KOPT-K1 (cell line): ENCODE data around the gene TELO2.

Experiments used
- H3K27ac ChIP-seq: fragments of 200-600 bp; sonication (generic); 2 replicates; pipeline ENCODE4 v1.5.1; 2016; ENCODE audit warnings: antibody characterized with exemption, mild to moderate bottlenecking, low read depth, low read length; ENCODE audit not compliant: poor library complexity, severe bottlenecking
- H3K36me3 ChIP-seq: fragments of 200-600 bp; sonication (generic); 2 replicates; pipeline ENCODE4 v1.5.1; 2017; ENCODE audit warnings: antibody characterized with exemption, mild to moderate bottlenecking, low read length, moderate library complexity; ENCODE audit not compliant: insufficient read depth
- H3K9me3 ChIP-seq: fragments of 200-600 bp; sonication (generic); 2 replicates; pipeline ENCODE4 v1.5.1; 2017; ENCODE audit warnings: antibody characterized with exemption, low read length, mild to moderate bottlenecking; ENCODE audit not compliant: insufficient read depth, poor library complexity, severe bottlenecking

TELO2 gene

GRCh38 chr16:1452530-1452929, 40.6 kb upstream of the TELO2 start:
- Histone ChIP-seq H3K36me3 (peaks cover 55% of the 10 kb centered on the region; the same call in 1 of the 2 replicates), H3K9me3 (no peaks in the 10 kb centered on the region), H3K27ac (no peak overlapping the region)

GRCh38 chr16:1453316-1453715, 39.8 kb upstream of the TELO2 start:
- H3K9me3 ChIP-seq = no peaks in the 10 kb centered on the region
- no peak overlapping the region for H3K27ac ChIP-seq
- peaks cover 47% of the 10 kb centered on the region; the same call in 1 of the 2 replicates for H3K36me3 ChIP-seq

GRCh38 chr16:1454561-1454960, 38.6 kb upstream of the TELO2 start:
- peaks cover 53% of the 10 kb centered on the region; the same call in 1 of the 2 replicates for H3K36me3 ChIP-seq
- no peaks in the 10 kb centered on the region for H3K9me3 ChIP-seq
- H3K27ac ChIP-seq = no peak overlapping the region

DNA sequence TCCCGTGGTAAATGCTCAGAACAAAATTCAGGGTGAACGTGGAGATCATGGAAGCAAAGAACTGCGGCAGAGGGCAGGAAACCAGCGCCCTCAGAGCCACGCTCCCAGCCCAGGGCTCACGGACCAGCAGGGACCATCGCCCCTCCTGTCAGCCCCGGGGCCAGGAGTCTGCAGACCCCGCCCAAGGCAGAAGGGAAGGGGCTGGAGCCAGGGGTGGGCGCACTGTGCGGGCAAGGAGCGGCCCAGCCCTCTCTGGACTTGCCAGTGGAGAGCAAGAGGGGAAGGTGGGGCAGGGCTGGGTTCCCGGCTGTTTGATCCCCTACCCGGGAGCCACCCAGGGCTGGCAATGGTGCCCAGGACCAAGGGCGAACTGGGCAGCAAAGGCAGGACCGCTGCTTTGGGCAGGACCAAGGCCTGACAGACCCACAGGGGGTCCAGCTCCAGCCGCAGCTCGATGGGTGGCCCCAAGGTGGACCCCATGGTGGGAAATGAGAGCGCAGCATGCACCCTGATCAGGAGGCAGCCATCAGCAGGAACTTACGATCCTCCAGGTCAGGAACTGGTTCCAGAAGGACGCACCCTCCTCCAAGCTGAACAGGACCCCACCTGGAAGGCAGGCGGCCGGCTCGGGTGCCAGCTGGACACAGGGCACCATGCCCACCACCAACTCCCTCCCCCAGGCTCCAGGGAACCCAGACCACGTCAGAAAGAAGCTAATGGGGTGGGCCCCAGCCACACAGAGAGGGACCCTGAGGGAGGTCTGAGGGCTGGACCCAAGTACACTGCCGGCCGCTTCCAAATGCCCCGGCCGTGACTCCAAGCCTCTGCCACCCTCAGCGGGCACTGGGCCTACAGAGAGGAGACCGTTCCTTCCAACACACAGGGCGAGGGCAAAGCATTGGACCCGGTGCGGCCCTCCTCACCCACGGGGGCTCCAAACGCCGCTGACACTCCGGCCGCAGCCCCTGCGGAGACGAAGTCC, 37.7 kb upstream of the TELO2 start:
- no peak overlapping the region for H3K27ac ChIP-seq
- no peaks in the 10 kb centered on the region for H3K9me3 ChIP-seq
- peaks cover 59% of the 10 kb centered on the region for H3K36me3 ChIP-seq

- H3K27ac ChIP-seq = no peak overlapping the region
- H3K36me3 ChIP-seq = peaks cover 65% of the 10 kb centered on the region
- H3K9me3 ChIP-seq = no peaks in the 10 kb centered on the region
Measured at GRCh38 chr16:1456951-1457350, 36.2 kb upstream of the TELO2 start.

DNA sequence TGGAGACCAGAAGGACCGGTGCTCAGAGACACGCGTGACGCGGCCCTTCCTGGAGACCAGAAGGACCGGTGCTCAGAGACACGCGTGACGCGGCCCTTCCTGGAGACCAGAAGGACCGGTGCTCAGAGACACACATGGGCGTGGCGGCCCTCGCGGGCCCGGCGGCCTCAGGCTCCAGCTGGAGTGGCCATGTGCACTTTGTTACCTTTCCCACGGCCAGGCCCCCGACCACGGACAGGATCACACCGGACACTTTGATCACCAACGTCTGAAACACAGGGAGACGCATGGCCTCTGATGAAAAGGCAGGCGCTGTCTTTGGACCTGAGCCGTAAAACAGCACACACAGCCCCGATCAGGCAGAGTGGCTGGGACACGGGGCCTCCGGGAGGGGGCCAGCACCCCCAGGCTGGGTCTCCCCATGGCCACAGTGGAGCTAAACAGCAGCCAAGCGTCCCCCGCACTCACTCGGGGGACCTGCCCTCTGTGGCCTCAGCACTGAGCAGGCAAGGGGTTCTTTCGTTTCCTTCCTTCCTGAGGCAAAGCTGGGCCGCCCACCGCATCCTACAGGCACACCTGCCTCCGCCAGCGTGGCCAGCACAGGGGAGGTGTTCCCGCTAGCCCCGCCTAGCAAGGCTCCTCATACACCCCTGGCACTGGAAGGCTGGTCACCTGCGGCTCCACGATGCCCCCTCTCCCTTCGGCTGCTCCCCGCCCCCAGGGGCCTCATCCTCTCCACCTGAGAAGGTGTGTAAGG, 35.5 kb upstream of the TELO2 start:
- no peaks in the 10 kb centered on the region for H3K9me3 ChIP-seq
- no peak overlapping the region for H3K27ac ChIP-seq

GRCh38 chr16:1458336-1458976, 34.7 kb upstream of the TELO2 start:
- H3K36me3 ChIP-seq = peaks cover 53% of the 10 kb centered on the region
- no peaks in the 10 kb centered on the region for H3K9me3 ChIP-seq
- no peak overlapping the region for H3K27ac ChIP-seq

More for the DNA sequence above, 35.5 kb upstream of the TELO2 start:
- peaks cover 59% of the 10 kb centered on the region for H3K36me3 ChIP-seq

DNA sequence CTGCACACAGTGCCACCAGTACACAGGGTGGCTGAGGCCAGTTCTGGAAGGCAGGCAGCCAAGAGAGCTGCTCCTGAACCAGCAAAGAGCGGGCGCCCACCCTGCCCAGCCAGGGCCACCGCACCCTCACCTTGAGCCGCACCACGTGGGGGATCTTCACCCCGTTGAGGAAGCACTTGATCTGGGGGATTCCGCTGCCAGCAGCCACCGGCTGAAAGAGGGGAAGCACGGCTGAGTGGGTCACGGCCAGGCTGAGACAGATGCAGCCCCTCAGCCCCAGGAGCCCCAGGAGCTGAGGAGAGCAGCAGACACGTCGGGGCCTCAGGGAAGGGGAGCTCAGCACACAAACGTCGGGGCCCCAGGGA, 34.2 kb upstream of the TELO2 start:
- H3K27ac ChIP-seq = no peak overlapping the region
- no peaks in the 10 kb centered on the region for H3K9me3 ChIP-seq
- peaks cover 48% of the 10 kb centered on the region for H3K36me3 ChIP-seq

GRCh38 chr16:1459967-1460366, 33.2 kb upstream of the TELO2 start:
- peaks cover 38% of the 10 kb centered on the region for H3K36me3 ChIP-seq
- H3K9me3 ChIP-seq = no peaks in the 10 kb centered on the region
- H3K27ac ChIP-seq = no peak overlapping the region

DNA sequence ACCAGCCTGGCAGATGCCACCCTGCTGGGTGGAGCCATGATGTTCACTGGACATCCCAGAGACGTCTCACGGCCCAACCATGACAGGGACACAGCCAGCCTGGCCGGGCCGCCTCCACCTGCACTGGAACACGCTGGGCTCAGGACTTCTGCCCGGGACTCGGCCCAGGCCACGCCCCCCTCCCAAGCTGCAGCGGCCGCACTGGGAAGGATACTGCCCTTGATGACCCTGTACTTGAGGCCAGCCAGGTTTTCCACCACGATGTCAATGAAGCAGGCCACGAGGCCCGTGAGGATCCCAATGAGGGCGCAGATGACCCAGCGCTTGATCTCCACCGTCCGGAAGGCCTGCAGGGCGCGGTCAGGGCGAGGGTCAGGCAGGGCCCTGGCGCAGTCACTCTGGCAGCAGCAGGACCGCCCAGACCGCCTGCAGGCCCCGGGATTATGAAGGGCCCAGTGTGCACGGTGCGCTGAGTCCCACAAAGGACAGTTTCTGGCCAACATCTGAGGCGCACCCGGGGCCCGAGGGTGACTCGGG, 32.5 kb upstream of the TELO2 start:
- Histone ChIP-seq H3K36me3 (peaks cover 31% of the 10 kb centered on the region), H3K9me3 (no peaks in the 10 kb centered on the region), H3K27ac (no peak overlapping the region)

DNA sequence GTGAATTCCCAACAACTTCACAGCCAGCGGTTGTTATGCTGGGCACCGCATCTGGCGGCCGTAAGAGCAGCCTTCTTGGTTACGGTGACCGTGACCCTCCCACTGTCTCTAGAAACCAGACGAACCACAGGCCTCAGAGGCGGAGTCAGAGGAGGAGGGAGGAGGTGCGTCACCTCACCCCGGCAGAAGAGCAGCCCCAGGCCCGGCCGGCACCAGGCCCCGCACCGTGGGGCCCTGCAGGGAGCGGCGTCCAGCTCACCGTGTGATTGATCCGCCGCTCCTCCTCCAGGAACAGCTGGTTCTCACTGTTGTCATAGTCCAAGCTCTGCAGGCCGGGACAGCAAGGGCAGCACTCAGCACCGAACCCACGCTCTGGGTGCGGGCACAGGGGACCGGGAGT, 32.0 kb upstream of the TELO2 start:
- H3K27ac ChIP-seq = no peak overlapping the region
- H3K36me3 ChIP-seq = peaks cover 27% of the 10 kb centered on the region
- no peaks in the 10 kb centered on the region for H3K9me3 ChIP-seq

DNA sequence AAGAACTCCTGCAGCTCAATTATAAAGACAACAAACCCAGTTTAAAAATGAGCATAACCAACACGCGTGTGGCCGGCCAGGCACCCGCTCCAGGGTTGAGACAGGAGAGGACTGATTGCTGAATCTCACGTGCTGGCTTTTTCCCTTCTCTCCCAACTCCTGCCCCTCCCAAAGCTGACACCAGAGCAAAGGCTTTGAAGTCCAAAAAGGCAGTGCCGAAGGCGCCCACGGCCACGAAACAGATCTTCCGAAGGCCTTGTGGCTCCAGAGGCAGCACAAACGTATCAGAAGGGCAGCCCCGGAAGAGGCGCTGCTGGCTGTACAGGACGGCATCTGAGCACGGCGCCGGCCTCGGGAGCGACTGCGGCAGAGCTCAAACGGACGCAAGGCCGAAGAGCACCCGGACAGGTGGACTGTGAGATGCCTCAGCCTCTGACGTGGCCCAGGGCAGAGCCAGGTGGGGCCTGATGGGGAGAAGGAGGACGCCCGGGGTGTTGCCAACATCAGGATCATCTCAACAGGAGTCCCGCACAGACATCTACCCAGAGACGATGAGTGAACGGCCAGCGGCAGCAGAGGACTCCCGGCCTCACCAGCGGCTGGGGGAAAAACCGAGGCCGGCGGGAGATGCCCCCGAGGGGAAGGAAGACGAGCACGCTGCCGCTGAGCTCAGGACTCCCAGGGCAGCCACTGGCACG, 28.8 kb upstream of the TELO2 start:
- no peaks in the 10 kb centered on the region for H3K9me3 ChIP-seq
- H3K27ac ChIP-seq = no peak overlapping the region
- H3K36me3 ChIP-seq = peaks cover 19% of the 10 kb centered on the region

- peaks cover 17% of the 10 kb centered on the region for H3K36me3 ChIP-seq
- H3K9me3 ChIP-seq = no peaks in the 10 kb centered on the region
- H3K27ac ChIP-seq = no peak overlapping the region
Measured at GRCh38 chr16:1464894-1465566, 28.1 kb upstream of the TELO2 start.

DNA sequence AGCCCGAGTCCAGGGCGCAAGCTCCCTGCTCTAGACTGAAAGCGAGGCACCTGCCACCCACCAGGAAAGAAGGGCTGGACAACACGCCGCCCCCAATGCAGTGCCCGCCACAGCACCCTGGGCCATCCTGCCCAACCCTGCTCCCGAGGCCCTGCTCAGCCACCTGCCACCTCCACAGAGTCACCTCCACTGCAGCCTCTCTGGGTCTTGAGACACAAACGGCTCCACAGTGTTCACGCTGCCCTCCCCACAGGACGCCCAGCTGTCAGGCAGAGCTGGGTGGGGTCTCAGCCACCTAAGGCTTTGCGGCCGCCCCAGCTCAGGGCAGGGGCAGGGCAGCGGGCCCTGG, 27.6 kb upstream of the TELO2 start:
- no peak overlapping the region for H3K27ac ChIP-seq
- H3K9me3 ChIP-seq = no peaks in the 10 kb centered on the region
- H3K36me3 ChIP-seq = peaks cover 11% of the 10 kb centered on the region
